Measurements from ENCODE around the gene PDK4.

PDK4 gene

DNA sequence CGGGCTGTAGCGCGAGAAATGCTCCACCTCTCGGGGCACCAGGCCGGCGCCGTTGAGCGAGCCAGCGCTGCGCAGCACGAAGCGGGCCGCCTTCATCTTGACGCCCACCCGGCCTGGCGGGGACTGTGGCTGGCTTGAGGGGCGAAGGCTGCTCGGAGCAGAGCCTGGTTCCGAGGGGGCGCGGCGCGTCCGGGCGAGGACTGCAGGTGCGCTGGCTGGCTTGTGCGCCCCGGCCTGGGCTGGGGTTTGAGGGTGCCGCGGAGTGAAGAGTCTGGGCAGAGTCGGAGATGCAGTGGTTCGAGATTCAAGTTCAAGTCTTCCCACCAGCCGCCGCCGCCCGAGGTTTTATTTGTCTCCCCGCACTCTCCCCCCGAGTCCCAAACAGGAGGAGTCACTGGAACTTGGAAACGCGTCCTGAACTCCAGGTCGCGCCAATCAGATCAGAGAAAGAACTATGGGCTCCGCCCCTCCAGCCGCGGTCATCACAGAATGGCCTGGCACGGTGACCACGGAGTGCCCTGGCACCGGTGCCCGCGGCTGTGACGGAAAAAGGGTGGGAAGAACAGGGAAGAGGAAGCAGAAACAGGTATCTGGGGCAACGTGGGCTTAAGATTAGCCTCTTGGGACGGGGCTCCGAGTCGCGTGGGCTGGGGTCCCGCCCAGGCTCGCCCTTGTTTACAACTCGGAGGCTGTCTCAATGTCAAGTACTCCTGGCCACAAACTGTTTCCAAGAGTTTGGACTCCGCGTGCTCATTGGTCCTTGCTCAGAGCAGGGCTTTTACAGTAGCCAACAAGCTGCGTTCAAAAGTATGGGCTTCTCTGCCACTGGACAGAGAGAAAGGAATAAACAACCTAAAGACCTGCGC, at the start of gene PDK4:
TSS of gene PDK4 (minus strand) at position 319 of the 866 bp plus-strand sequence. CDS start at position 96, 223 bp downstream.
- no peak for DNase-seq (ENCODE audit: low read depth)

DNA sequence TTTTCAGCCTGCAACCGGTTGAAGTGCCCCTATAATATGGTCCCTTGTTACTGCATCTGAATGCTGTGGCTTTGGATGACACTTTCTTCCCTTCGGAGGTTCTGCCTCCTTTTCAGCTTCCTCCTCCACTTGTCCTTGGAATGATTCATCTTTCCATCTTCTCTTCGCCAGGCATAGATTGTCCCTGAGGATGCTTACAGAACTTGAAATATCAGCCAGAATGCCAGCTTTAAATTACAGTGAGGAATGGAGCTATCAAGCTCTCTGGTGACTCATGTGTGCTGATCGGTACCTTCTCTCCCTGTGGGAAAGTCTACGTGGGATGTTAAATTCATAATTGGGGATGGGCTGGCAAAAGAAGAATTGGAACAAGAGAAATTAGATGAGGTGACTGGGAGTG, 45.9 kb upstream of the PDK4 start:
- DNase-seq (ENCODE audit: low read depth) = no peak

DNA sequence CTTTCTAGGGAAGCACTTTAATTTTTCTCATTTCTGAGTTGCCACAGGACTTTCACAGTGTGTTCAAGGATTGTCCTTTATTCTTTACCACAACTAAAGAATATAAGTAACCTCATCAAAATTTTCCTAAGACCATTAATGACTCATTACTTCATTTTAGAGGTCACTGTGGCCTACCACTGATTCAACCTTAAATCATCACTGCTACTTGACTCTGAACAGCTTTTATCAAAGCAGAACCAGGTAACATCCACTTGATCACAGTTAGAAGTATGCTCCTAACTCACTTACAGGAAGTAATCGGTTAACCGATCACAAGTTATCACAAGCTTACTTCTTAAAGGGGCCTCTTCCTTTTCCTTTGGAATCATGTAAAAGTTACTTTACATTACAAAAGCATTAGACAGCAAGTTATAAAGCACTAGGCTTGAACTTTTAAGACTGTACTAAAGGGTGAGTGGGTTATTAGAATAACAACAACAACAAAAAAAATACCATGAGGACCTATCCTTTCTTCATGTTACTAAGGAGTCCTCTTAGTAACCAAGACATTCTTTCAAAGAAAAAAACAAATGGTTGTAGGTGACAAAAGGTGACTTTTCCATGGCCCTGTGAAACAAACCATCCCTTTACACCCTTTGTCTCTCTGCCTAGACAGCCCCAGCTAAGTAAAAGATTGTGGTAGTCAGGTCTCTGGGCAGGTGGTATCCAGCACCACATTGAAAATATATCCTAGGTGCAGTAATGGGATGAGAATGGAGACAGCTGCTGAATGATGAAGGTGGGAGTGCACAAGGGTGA, 40.0 kb upstream of the PDK4 start:
- DNase-seq (ENCODE audit: low read depth) = no peak

DNA sequence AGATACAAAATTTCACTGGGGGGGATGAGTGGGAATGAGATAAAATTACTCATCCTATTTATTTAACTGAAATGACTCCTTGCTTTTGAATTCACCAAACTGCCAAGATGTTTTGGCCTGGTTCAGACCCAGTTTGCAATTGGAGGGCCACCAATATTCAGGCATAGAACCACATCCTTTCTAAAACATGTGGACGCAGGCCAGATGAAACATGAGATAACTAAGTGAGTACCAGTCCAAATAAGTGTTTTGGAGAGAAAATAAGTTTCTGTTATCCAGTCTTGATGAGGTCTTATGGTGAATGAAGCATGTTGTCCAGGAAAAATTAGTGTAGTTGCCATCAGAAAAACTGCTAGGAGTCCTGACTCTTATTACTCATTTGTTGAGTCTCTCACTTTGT, 36.3 kb upstream of the PDK4 start:
- no peak for DNase-seq (ENCODE audit: low read depth)

DNA sequence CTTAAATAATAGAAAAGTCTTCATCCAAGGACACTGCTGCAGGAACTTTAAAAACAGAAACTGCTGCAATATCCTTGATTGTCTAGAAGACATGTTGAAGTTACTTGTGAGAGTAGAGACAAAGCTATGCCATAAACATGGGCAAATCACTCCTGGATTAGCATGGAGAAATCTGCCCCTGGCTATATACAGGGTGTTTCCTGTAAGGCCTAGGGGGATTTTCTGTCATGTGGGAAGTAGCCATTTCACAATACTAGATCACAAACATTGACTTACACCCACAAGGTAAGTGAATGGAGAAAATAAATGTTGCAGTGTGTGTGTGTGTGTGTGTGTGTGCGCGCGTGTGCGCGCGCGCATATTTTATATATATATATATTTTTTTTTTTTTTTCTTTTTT, 35.2 kb upstream of the PDK4 start:
- no peak for DNase-seq (ENCODE audit: low read depth)

DNA sequence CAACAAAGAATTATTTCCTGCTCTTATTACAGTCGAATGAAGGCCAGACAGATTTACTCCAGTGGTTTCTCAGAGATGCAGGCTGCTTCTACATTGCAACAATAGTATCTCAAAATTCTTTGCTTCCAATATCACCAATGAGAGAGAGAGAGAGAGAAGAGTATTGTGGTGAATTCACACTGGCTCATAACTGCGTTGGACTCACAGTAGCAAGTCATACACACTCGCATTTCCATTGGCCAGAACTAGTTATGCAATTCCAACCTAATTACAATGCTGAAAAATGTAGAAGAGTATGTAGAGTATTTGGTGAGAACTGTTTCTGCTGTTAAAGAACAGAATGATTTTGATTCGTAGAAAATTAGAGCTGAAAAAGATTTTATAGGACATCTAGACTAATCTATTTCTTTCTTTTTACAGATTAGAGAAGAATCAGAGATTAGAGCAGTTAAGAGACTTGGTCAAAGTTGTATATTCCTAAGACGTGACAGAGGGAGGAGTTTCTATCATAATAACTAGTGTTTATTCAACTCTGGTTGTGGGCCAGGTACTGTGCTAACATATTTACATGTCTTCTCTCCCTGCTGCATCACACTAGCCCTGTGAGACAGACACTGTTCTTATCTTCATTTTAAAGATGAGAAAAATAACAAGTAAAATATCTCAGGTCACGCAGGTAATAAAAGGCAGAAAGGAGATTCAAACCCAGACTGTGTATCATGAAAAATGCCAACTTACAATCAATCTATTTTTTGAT, 34.6 kb upstream of the PDK4 start:
- no peak for DNase-seq (ENCODE audit: low read depth)

DNA sequence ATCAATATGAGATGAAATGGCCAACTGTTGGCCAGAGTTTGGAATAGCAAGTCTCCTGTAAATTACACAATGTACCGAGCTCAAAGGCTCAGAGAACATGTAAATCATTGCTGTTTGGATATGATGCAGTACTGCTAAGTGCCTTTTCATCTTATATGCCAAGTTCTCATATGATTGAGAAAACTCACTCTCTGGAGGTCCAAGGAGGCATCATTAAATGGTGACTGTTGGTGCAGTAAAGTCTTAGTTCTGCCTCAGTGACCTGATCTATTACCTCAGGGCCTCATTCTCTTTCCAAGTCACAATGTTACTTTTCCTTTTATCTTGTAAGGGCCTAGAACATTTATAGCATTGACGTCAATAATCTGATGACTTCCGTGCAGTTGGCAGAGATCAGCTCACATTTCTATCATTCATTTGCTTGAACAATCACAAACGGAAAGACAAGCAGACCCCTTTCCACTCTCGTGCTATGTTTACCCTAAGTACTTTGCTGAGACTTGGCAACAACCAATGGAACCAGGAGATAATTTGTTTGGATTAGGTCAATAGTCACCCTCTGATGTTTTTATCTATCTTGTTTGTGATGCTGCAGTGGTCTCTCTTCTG, 32.6 kb upstream of the PDK4 start:
- no peak for DNase-seq (ENCODE audit: low read depth)

DNA sequence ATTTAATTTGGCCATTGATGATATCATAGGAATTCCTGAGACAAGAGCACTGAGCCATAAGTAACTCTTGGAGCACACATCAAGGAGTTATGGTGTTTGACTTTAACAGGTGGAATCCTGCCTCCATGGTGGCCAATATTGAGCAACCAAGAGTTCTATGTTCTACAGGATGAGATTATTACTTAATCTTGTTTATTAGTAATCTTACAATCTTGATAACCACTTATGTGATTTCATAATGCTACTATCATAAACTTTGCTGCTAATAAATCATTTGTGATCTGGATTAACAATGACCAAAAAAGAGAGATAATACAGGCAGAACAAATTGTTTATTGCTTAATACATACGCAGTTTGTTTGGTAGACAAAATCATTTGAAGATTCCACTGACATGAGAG, 27.5 kb upstream of the PDK4 start:
- DNase-seq (ENCODE audit: low read depth) = no peak

DNA sequence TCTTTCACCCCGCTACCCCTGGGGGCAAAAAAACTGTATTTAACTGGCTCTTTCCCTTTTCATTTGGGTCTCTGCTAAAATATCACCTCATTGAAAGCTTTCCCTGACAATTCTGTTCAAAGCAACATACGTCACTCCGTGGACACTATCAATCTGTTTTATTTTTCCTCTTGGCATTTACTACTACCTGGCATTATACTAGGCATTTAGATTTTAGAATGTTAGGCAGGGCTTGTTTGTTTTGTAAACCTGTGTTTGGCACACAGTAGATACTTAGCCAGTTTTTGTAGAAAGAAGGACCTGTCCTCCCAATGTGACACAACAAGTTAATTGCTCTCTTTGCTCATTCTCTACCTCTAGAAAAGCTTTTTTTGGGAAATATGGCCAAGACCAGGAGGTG, 26.5 kb upstream of the PDK4 start:
- no peak for DNase-seq (ENCODE audit: low read depth)

DNA sequence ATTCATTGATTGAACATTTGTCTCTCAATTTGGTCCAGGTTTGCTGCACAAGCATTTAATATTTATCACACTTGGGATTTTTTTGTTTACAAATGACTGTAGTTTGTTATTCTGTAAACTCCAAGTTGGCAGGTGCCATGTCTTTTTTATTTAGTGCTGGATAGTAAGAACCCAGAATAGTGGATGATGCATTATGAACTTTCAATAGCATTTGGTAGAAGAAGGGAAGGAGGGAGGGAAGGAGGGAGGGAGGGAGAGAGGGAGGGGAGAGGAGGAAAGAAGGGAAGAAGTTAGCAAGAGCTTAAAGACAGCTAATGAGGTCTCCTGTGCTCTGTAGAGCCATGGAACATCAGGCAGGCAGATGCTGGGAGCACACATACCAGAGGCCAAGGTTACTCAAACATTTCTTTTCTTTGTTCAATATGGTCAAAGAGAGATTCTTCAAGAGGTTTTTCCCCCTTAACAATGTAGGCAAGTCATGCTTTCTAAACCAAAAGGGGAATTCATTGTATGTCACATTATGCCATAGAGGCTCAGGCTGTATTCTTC, 25.8 kb upstream of the PDK4 start:
- DNase-seq (ENCODE audit: low read depth) = no peak

DNA sequence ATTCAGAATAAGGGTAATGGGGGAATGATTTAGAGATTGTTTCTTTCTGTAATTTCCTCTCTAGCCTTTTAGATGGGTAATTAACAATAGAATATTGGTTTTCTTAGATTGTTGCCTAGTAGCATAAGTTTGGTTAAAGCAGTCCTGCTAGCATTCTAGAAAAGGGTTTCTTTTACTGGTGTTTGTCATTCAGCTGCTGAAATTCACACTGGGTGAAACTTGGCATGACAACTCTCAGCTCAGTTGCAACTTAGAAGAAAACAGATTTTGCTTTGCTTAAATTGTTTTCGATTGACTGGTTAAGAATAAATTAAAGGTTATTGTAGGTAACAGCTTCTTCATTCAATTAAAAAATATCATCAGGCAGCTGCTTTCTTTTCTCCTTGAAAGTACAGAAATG, 25.1 kb upstream of the PDK4 start:
- no peak for DNase-seq (ENCODE audit: low read depth)

DNA sequence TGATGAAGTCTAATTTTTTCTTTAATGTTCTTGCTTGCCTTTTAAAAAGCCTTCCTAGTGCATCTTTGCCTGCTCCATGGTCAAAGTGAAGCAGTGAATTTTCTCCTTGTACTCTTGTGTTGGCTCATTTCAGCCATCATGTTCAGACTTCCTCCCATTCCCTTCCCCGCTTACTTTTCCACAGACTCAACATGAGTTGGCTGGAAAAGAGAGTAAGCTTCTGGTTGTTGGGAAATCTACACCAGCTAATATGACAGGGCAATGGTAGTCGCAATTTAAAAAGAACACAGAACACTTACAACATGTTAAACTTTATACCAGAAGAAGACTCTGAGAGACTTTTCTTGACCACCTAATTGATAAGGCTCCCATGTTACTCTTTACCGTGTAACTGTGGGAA, 24.3 kb upstream of the PDK4 start:
- DNase-seq (ENCODE audit: low read depth) = no peak

DNA sequence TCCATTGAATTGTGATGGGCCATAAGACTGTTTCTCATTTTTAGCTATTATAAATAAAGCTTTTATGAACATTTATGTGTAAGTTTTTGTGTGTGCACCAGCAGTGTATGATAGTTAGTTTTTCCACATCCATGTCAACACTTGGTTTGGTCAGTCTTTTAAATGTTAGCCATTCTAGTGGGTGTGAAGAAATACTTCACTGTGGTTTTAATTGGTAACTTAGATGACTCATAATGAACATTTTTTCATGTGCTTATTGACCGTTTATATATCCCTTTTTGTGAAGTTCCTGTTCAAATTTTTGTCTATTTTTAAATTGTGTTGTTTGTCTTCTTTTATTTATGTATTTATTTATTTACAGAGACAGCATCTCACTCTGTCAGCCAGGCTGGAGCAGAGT, 23.6 kb upstream of the PDK4 start:
- DNase-seq (ENCODE audit: low read depth) = no peak

DNA sequence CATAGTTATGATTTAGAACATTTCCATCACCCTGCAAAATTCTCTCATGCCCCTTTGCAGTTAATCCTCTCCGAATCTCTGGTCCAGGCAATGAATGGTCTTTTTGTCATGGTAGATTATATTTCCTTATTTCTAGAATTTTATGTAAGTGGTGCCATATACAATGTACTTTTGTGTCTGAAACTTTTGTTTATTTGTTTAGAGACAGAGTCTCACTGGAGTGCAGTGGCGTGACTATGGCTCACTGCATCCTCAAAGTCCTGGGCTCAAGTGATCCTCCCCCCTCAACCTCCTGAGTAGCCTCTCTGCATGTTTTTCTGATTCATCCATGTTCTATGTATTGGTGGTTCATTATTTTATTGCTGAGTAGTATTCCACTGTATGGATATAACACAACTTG, 23.2 kb upstream of the PDK4 start:
- no peak for DNase-seq (ENCODE audit: low read depth)

DNA sequence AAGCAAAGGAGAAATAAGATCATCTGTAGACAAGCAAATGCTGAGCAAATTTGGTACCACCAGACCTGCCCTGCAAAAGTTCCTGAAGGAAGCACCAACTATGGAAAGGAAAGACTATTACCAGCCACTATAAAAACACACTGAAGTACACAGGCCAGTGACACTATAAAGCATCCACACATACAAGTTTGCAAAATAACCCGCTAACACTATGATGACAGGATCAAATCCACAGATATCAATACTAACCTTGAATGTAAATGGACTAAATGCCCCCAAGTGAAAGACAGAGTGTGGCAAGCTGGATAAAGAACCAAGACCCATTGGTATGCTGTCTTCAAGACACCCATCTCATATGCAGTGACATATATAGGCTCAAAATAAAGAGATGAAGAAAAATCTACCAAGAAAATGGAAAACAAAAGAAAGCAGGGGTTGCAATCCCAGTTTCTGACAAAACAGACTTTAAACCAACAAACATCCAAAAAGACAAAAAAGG, 18.2 kb upstream of the PDK4 start:
- DNase-seq (ENCODE audit: low read depth) = no peak

DNA sequence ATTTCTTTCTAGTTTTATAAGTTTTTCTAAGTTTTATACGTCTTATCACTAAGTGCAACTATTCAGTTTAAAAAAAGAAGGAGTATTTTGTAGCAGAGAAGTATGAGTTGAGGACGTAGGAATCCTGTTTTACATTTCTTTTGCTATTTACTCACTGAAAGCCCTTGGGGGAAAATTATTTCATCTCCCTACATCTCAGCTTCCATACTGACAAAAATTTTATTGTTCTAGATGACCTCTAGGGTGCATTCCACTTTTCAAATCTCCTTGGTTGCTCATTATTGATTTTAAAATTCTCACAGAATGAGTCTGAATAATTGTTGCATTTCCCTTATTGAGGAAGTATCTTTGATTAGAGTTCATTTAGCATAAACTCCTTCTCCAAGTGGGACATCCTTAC, 14.9 kb upstream of the PDK4 start:
- DNase-seq (ENCODE audit: low read depth) = no peak

DNA sequence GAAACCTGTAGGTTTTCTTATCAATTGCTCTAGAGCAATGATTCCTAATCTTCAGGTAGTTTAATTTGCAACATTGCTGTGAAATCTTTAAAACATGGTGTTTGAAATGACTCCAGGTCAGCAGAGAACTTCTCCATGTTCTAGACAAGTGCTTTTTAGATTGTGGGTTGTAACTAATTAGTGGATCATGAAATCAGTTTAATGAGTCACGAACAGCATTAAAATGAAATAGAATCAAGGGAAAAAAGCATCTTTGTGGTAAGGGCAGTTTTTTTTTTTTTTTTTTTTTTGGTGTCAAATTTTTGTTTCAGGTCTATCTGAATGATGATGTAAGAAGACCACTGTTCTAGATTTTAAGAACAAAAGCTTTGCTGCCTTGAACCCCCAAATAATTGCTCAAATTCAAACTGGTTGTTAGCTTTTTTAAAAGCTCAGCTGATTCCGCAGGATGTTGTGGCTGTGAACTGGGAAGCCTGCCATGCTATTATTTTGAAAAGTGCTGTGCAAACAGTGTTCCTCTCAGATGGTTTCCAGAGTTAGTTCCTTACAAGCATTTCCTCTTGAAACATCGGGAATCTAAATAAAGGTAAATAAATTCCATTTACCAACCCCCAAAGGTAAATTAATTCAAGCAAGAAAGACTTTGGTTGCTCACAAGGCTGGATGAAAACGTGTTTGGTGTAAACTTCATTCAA, 13.1 kb upstream of the PDK4 start:
- no peak for DNase-seq (ENCODE audit: low read depth)

DNA sequence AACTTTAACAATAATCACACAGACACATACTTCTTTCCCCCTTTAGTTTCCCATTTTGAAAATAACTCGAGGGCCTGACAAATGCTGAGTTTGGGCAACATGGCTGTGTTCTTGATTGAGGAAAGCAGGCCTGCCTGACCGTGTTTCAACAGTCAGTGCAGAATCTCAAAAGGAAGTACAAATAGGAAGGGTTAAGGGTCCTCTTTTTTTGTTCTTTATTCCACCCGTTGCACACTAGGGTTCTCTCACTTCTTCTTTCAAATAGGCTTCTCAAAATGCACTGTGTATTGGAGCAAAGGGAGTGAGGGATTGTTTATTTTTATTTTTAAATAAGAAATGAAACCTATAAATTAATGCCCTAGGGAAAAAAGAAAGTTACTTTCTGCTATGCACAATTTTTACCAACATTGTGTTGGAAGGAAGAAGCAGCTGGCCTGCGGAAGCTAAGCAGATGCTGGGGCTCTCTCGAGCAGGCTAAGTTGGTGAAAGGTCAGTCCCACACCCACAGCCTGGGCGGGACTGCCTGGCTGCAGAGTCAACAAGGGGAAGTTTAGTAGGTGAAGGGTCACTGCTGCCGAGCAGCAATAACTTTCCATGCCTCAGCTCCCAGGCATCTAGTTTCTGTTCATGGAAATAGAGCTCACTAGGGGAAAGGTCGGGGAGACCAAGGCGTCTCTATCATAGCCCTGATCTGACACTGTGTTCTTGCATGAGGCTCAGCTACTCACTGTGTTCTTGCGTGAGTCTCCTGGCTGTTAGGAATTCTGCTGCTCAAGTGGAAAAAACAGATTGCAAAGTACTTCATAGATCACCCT, 12.2 kb upstream of the PDK4 start:
- DNase-seq (ENCODE audit: low read depth) = no peak

DNA sequence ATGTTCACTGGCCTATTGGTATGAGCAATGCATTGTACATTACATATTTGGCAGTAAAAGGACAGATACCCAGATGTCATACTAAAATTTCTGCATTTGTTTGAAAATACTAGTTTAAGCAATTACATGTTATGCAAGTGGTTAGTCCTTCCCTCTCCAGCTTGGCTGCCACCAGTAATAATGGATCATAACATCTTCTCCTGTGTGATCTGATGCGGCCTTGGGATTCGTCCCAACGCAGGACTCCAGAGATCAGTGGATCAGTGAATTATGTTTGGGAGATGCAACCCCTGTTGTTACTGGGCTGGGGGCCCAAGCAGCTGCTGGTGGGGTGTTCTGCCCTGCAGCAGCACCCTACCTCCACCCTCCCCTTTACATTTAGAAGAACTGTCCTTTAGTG, 11.2 kb upstream of the PDK4 start:
- no peak for DNase-seq (ENCODE audit: low read depth)

DNA sequence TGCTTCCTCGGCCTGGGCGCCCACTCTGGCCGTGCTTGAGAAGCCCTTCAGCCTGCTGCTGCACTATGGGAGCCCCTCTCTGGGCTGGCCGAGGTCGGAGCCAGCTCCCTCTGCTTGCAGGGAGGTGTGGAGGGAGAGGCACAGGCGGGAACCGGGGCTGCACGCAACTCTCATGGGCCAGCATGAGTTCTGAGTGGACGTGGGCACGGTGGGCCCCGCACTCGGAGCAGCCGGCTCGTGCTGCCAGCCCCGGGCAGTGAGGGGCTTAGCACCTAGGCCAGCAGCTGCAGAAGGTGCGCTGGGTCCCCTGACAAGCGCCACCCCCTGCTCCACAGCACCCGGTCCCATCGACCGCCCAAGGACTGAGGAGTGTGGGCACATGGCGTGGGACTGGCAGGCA, 9.0 kb upstream of the PDK4 start:
- DNase-seq (ENCODE audit: low read depth) = no peak
